Small intestine (tissue), 7 donors: ENCODE measurements around the gene MYOG. TPM values are rescaled to one million over a fixed set of nuclear protein-coding genes. Genes with fewer than 3 reads are reported as not detected.

Experiments used
- DNase-seq, 2 donors: peaks; one replicate each; pipeline versions ENCODE4 v3.0.0 to v3.0.0-alpha.2; 2013
- FAIRE-seq: peaks from 2 replicates; lab custom pipeline; 2012; peaks lifted over from hg19 to GRCh38; lab: Jason Lieb, UNC
- H3K27ac ChIP-seq, 3 donors: one replicate each; pipeline ENCODE4 v1.5.1; 2013; ENCODE audit warnings: low read length in 2 of 3, mild to moderate bottlenecking in 2 of 3, control low read depth in 1 of 3, inconsistent platforms in 1 of 3, low read depth in 1 of 3, moderate library complexity in 1 of 3
- H3K27me3 ChIP-seq, 3 donors: one replicate each; pipeline ENCODE4 v1.6.1; 2013; ENCODE audit warnings: low read length in 3 of 3, inconsistent platforms in 1 of 3; ENCODE audit not compliant: control insufficient read depth in 3 of 3, insufficient read depth in 3 of 3
- H3K36me3 ChIP-seq, 3 donors: one replicate each; pipeline ENCODE4 v1.6.1; 2013; ENCODE audit warnings: low read length in 3 of 3, inconsistent platforms in 1 of 3, low read depth in 1 of 3, mild to moderate bottlenecking in 1 of 3, moderate library complexity in 1 of 3; ENCODE audit not compliant: control insufficient read depth in 3 of 3, insufficient read depth in 2 of 3
- H3K4me1 ChIP-seq, 3 donors: one replicate each; pipeline ENCODE4 v1.6.1; 2013; ENCODE audit warnings: low read length in 2 of 3, inconsistent platforms in 1 of 3, low read depth in 1 of 3, mild to moderate bottlenecking in 1 of 3, moderate library complexity in 1 of 3; ENCODE audit not compliant: control insufficient read depth in 3 of 3, insufficient read depth in 2 of 3
- H3K4me3 ChIP-seq, 3 donors: one replicate each; pipeline ENCODE4 v1.5.1; 2013; ENCODE audit warnings: low read length in 3 of 3, control low read depth in 1 of 3, inconsistent platforms in 1 of 3, low read depth in 1 of 3, mild to moderate bottlenecking in 1 of 3, moderate library complexity in 1 of 3
- H3K9me3 ChIP-seq, 2 donors: one replicate each; pipeline ENCODE4 v1.6.1; 2013; ENCODE audit warnings: low read depth in 1 of 2, low read length in 1 of 2; ENCODE audit not compliant: control insufficient read depth in 2 of 2, insufficient read depth in 1 of 2
- WGBS, 3 donors: extraction: QIAGEN DNeasy Blood & Tissue Kit; methylation state at CpG; one replicate each; pipeline ENCODE4 v1.1.7; 2013; 5-methylcytosine and 5-hydroxymethylcytosine counted together
- polyA plus RNA-seq, 4 donors: library from polyadenylated mRNA; stranded (reverse) in 3 of 4; unstranded in 1 of 4; fragments of 200-250 nt in 3 of 4; fragments of 120-200 nt in 1 of 4; gene quantifications; one replicate each; pipeline versions ENCODE4 v1.2.1 to v1.2.3, GENCODE V29; 2013
- donor health status: healthy with polysubstance abuse.
- donor health status: control.
- donor health status: control.
- donor health status: Bipolar disorder and iron deficiency.
- donor health status: healthy.

Gene MYOG
- polyA plus RNA-seq, 4 donors: 1.5 TPM; not detected in 3

- Histone ChIP-seq H3K4me1 (no peaks in the 10 kb centered on the region), H3K27ac (no peak overlapping the region), H3K4me3 (no peak overlapping the region), H3K27me3 (peaks cover 4 to 54% (median 7%) of the 10 kb centered on the region in 3 donors), H3K36me3 (no peaks in the 10 kb centered on the region), H3K9me3 (no peaks in the 10 kb centered on the region)
- FAIRE-seq (no peak), DNase-seq (no peak)
- WGBS, 3 donors: 70 to 86% (median 74%) methylated on average over 5 of the region's 5 CpGs
Measured at GRCh38 chr1:203080456-203080855, 5.4 kb downstream of the MYOG start.

- H3K27me3 ChIP-seq: peaks cover 9 to 71% (median 11%) of the 10 kb centered on the region in 3 donors
- FAIRE-seq: no peak
- H3K4me1 ChIP-seq: no peaks in the 10 kb centered on the region
- no peaks in the 10 kb centered on the region for H3K36me3 ChIP-seq
- H3K27ac ChIP-seq: no peak overlapping the region
- H3K9me3 ChIP-seq: no peaks in the 10 kb centered on the region
- DNase-seq: no peak
- 45 to 79% (median 53%) methylated on average over 3 of the region's 3 CpGs for WGBS, 3 donors
- H3K4me3 ChIP-seq: no peak overlapping the region
Measured at GRCh38 chr1:203078478-203078877, 7.3 kb downstream of the MYOG start.

GRCh38 chr1:203077956-203078355 lies 7.9 kb downstream of the MYOG start:
- Histone ChIP-seq H3K4me3 (no peak overlapping the region), H3K27me3 (peaks cover 9 to 73% (median 11%) of the 10 kb centered on the region in 3 donors), H3K4me1 (no peaks in the 10 kb centered on the region), H3K9me3 (no peaks in the 10 kb centered on the region), H3K27ac (no peak overlapping the region), H3K36me3 (no peaks in the 10 kb centered on the region)
- no peak for DNase-seq
- no peak for FAIRE-seq
- WGBS, 3 donors: 95 to 96% (median 96%) methylated on average over 2 of the region's 2 CpGs

GRCh38 chr1:203077367-203077766 lies 8.4 kb downstream of the MYOG start:
- H3K27me3 ChIP-seq: peaks cover 9 to 68% (median 11%) of the 10 kb centered on the region in 3 donors

GRCh38 chr1:203076031-203076511 lies 9.7 kb downstream of the MYOG start:
- WGBS, 3 donors: 33 to 48% (median 43%) methylated on average over 20 to 30 of the region's 30 CpGs
- peaks cover 9 to 63% (median 11%) of the 10 kb centered on the region in 3 donors for H3K27me3 ChIP-seq
- no peak overlapping the region for H3K4me3 ChIP-seq
- H3K4me1 ChIP-seq: no peaks in the 10 kb centered on the region
- H3K27ac ChIP-seq: no peak overlapping the region
- FAIRE-seq: no peak
- no peaks in the 10 kb centered on the region for H3K36me3 ChIP-seq
- no peak for DNase-seq
- no peaks in the 10 kb centered on the region for H3K9me3 ChIP-seq

More at GRCh38 chr1:203077367-203077766, 8.4 kb downstream of the MYOG start:
- 79 to 94% (median 90%) methylated on average over 3 of the region's 3 CpGs for WGBS, 3 donors
- H3K36me3 ChIP-seq: no peaks in the 10 kb centered on the region
- no peak overlapping the region for H3K27ac ChIP-seq
- no peaks in the 10 kb centered on the region for H3K4me1 ChIP-seq
- H3K9me3 ChIP-seq: no peaks in the 10 kb centered on the region
- no peak for DNase-seq
- no peak for FAIRE-seq
- no peak overlapping the region for H3K4me3 ChIP-seq

- DNase-seq: peak in 1 of 2 donors; percentile 11
- no peak for FAIRE-seq
- peaks cover 9 to 61% (median 11%) of the 10 kb centered on the region in 3 donors for H3K27me3 ChIP-seq
Measured at GRCh38 chr1:203075236-203076030, 10.4 kb downstream of the MYOG start.

GRCh38 chr1:203074610-203075009 lies 11.2 kb downstream of the MYOG start:
- Histone ChIP-seq H3K4me3 (no peak overlapping the region), H3K9me3 (no peaks in the 10 kb centered on the region), H3K36me3 (no peaks in the 10 kb centered on the region), H3K27ac (no peak overlapping the region), H3K27me3 (peaks cover 9 to 59% (median 11%) of the 10 kb centered on the region in 3 donors), H3K4me1 (no peaks in the 10 kb centered on the region)
- no peak for FAIRE-seq
- no peak for DNase-seq

More at GRCh38 chr1:203075236-203076030, 10.4 kb downstream of the MYOG start:
- Histone ChIP-seq H3K9me3 (no peaks in the 10 kb centered on the region), H3K4me3 (peak overlapping the region in 1 of 3 donors; percentile 10), H3K27ac (no peak overlapping the region), H3K4me1 (no peaks in the 10 kb centered on the region), H3K36me3 (no peaks in the 10 kb centered on the region)
- 12 to 27% (median 20%) methylated on average over 32 to 56 of the region's 56 CpGs for WGBS, 3 donors

- no peak for FAIRE-seq
Measured at GRCh38 chr1:203073469-203073868, 12.3 kb downstream of the MYOG start.

More at GRCh38 chr1:203073469-203073868, 12.3 kb downstream of the MYOG start:
- Histone ChIP-seq H3K4me3 (no peak overlapping the region), H3K9me3 (no peaks in the 10 kb centered on the region), H3K27me3 (peaks cover 9 to 54% (median 11%) of the 10 kb centered on the region in 3 donors), H3K4me1 (no peaks in the 10 kb centered on the region), H3K27ac (no peak overlapping the region), H3K36me3 (no peaks in the 10 kb centered on the region)
- no peak for DNase-seq
- WGBS, 3 donors: 64 to 87% (median 72%) methylated on average over 2 of the region's 2 CpGs
